SHP77 treated with DMSO at 0.1 percent for 48 hours (cell line): ENCODE data around the gene CDK1.

ENCODE experiments used
- DNase-seq: peaks from one replicate; lab custom pipeline; 2025; lab: John Stamatoyannopoulos, UW

Gene CDK1

GRCh38 chr10:60778214-60778970 is at the start of gene CDK1:
TSS of gene CDK1 (plus strand) at chr10:60778478. CDS start at chr10:60780166, 1,688 bp downstream.
- peak; percentile 58 for DNase-seq

- no peak for DNase-seq
Measured at GRCh38 chr10:60729106-60729505, 49.2 kb upstream of the CDK1 start.

- DNase-seq = no peak
Measured at GRCh38 chr10:60731134-60731885, 47.0 kb upstream of the CDK1 start.

- no peak for DNase-seq
Measured at GRCh38 chr10:60732198-60732806, 46.0 kb upstream of the CDK1 start.

- no peak for DNase-seq
Measured at GRCh38 chr10:60732807-60733516, 45.3 kb upstream of the CDK1 start.

- DNase-seq = no peak
Measured at GRCh38 chr10:60733517-60733822, 44.8 kb upstream of the CDK1 start.

GRCh38 chr10:60733826-60734225 is 44.5 kb upstream of the CDK1 start:
- DNase-seq = no peak

GRCh38 chr10:60734226-60734625 is 44.1 kb upstream of the CDK1 start:
- no peak for DNase-seq

- DNase-seq = no peak
Measured at GRCh38 chr10:60735244-60735643, 43.0 kb upstream of the CDK1 start.

GRCh38 chr10:60737242-60737641 is 41.0 kb upstream of the CDK1 start:
- no peak for DNase-seq

GRCh38 chr10:60739558-60739957 is 38.7 kb upstream of the CDK1 start:
- DNase-seq = no peak

- DNase-seq = no peak
Measured at GRCh38 chr10:60742512-60742911, 35.8 kb upstream of the CDK1 start.

- no peak for DNase-seq
Measured at GRCh38 chr10:60747817-60748469, 30.3 kb upstream of the CDK1 start.

- DNase-seq = no peak
Measured at GRCh38 chr10:60753152-60753551, 25.1 kb upstream of the CDK1 start.

- no peak for DNase-seq
Measured at GRCh38 chr10:60753817-60754216, 24.5 kb upstream of the CDK1 start.

- DNase-seq = no peak
Measured at GRCh38 chr10:60757420-60757895, 20.8 kb upstream of the CDK1 start.

GRCh38 chr10:60759181-60759580 is 19.1 kb upstream of the CDK1 start:
- no peak for DNase-seq

- DNase-seq = no peak
Measured at GRCh38 chr10:60760711-60761210, 17.5 kb upstream of the CDK1 start.

- no peak for DNase-seq
Measured at GRCh38 chr10:60762554-60762953, 15.7 kb upstream of the CDK1 start.

GRCh38 chr10:60767424-60767823 is 10.9 kb upstream of the CDK1 start:
- DNase-seq = no peak

GRCh38 chr10:60769406-60769805 is 8.9 kb upstream of the CDK1 start:
- DNase-seq = no peak
